GM19467 (cell line): ENCODE data around the gene LRRTM4.
"Not testable (repeated sequence)": the region's sequence is repeated elsewhere in the genome, so short reads cannot be mapped to it uniquely, and the experiment has no call there.

Source experiments
- ATAC-seq: cut with Tn5 transposase; IDR thresholded peaks from one replicate; pipeline ENCODE4 v1.9.1; 2021; ENCODE audit warnings: mild to moderate bottlenecking, moderate library complexity; ENCODE audit not compliant: unreplicated experiment

The LRRTM4 gene

GRCh38 chr2:76793647-76794334, 728.4 kb downstream of the LRRTM4 start:
- ATAC-seq, result no peak

GRCh38 chr2:76781313-76781712, 740.9 kb downstream of the LRRTM4 start:
- ATAC-seq, result not testable (repeated sequence)

- no peak for ATAC-seq
These were observed 758.9 kb downstream of the LRRTM4 start for GRCh38 chr2:76763276-76763675.

GRCh38 chr2:76760367-76760704, 761.8 kb downstream of the LRRTM4 start:
- no peak for ATAC-seq

DNA sequence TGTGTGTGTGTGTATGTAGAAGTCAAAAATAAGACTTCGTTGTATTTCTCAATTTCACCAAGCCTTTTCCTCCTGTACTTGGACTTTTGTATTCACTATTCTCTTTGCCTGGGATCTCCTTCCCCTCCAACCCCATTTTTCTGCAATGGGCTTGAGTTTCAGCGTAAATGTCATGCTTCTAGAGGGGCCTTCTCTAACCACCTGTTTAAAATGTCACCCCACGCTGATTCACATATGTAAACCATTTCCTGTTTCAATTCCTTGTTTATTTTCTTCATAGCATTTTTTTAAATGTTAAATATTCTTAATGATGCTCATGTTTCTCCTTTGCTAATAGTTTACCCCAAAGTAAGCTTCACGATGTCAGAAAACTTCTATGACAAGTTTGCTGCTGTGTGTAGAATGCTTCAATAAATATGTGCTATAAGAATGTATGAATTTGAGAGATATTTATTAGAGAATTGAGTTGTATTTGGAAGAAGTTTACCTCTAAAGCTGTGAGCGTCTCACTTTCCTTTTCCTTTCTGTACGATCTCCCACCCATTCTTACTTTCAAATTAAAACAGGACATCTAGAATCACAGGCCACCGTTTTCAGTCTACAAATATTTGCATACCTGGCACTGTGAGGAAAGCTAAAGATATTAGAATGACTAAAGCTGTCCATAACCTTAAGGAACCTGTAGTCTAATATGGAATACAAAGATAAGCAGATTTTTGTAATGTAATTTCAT, 762.4 kb downstream of the LRRTM4 start:
- no peak for ATAC-seq

GRCh38 chr2:76752506-76752905, 769.7 kb downstream of the LRRTM4 start:
- no peak for ATAC-seq

DNA sequence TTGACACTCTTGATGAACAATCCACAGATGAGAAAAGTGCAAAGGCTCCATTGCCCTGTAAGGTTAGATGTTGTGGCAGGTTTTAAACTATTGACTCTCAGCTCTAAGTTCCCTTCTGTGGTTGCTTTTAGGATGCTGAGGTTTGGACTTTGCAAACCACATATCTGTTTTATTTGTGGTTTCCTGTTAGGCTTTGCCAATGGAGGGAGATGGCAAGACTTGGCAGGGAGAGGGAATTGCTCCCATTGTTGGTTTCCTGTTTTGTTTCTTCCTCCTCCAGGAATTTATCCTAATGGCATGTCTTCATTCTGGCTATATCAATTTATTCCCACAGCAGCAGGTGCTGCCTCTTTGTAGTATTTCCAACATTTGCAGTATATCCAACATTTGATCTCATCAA, 772.3 kb downstream of the LRRTM4 start:
- ATAC-seq, result no peak

DNA sequence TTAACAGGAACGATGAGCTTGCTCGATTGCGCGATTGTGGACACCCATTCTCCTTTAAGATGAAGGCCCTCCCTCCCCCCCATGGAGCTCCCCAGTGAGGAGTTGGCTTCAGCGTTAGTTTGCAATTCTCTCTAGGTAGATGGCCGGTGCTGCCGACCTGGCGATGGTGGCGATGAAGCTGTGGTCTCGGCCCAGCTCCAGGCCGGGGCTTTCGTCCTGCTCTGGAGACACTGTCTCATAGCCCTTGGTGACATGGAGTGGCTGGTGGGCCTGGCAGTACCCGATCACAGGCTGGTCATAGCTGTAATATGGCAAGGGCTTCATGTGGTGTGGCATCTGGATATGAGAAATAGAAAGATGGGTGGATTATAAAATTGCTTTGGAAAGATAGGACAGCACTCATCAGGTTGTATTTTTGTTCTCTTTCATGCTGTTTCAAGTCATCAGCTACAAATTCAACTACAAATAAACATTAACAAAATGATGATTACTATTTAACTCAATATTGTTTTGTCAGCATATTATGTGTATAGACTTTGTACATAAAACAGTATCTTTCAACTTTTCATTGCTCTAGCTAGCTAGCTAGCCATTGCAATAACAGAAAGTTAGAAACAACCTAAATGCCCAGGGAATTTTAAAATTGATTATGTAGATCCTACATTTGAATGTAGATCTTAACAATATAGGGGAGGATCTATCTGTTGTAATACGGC, 773.4 kb downstream of the LRRTM4 start:
- no peak for ATAC-seq

DNA sequence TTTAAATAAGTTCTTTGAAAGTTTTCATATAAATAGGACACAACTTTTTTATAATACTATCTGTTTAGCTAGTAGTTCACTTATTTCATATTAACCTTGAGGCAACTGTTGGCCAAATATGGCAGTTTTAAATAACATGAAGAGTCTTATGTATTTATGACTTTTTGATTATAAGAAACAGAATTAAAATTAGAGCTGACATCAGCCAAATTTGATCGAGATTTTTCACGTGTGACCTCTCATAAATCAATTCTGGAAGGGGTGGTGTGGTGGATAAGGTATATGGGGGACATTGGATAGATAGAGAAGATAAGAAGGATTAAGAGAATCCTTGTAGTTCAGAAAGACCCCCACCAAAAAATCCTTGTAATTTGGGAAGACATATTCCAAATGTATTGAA, 776.6 kb downstream of the LRRTM4 start:
- no peak for ATAC-seq

DNA sequence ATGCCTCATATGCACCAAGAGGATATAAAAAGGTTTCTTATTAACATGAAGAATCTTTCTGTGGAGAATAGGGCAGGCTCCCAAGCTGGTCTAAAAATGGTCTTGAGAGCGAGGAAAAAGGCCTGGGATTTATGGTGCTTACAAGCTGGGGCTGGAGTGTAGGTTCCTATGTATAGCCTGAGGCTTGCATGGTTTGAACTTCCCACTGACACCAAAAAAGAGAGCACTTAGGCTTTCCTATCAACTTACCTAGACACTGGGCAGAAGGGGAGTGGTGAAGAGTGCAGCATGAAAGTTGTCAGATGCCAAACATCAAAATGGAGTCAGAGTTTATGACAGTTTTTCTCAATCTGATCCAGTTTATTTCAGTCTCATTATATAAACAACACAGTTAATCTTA, 784.6 kb downstream of the LRRTM4 start:
- ATAC-seq, result no peak

GRCh38 chr2:76733736-76734135, 788.4 kb downstream of the LRRTM4 start:
- ATAC-seq, result no peak

GRCh38 chr2:76731157-76731556, 791.0 kb downstream of the LRRTM4 start:
- no peak for ATAC-seq

GRCh38 chr2:76730021-76730420, 792.2 kb downstream of the LRRTM4 start:
- ATAC-seq, result no peak

DNA sequence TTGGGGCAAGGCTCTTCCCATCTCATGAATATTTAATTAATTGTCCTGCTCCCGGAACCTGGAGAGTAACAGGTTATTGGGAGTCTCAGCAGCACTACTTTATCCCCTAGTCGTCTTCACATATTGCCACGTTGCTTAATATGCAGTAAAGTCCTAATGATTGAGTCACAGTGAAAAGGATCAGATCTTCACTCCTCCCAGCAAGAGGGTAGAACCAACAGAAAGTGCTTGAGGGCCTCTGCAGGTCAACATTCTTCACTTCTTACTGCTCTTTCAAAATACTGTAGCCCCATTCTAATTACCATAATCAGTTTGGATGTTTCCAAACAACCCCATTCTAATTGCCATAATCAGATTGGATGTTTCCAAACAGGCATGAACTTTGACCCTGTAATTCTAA, 801.0 kb downstream of the LRRTM4 start:
- ATAC-seq, result no peak

GRCh38 chr2:76713312-76713711, 808.9 kb downstream of the LRRTM4 start:
- no peak for ATAC-seq

- no peak for ATAC-seq
These were observed 810.7 kb downstream of the LRRTM4 start for GRCh38 chr2:76711490-76711889.

DNA sequence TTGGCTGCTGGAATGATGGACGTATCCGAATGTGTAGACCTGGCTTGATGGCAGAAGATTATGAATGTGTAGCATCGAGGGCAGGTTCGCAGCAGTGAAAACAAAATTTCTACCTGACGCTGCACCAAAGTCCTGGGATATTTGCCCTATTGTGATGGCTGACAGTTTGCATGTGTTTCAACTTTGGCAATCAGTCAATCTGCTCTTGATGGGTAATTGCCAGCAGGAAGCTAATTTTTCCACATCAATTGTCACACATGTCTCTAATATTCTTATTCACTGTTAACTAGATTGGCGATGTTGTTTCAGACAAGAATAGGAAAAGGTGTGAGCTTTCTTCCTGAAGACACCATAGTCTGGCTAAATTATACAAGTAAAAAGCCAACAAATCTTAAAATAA, 821.3 kb downstream of the LRRTM4 start:
- no peak for ATAC-seq

DNA sequence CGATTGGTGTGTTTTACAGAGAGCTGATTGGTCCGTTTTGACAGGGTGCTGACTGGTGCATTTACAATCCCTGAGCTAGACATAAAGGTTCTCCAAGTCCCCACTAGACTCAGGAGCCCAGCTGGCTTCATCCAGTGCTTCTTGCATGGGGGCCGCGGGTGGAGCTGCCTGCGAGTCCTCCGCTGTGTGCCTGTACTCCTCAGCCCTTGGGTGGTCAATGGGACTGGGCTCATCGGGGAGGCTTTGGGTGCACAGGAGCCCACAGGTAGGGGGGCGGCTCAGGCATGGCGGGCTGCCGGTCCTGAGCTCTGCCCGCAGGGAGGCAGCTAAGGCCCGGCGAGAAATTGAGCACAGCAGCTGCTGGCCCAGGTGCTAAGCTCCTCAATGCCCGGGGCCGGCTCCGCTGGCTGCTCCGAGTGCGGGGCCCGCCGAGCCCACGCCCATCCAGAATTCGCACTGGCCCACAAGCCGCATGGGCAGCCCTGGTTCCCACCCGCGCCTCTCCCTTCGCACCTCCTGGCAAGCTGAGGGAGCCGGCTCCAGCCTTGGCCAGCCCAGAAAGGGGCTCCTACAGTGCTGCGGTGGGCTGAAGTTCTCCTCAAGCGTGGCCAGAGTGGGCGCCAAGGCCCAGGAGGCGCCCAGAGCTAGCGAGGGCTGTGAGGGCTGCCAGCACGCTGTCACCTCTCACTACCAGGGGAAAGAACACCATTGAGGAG, 824.0 kb downstream of the LRRTM4 start:
- not testable (repeated sequence) for ATAC-seq
